HepG2 (cell line): ENCODE measurements around the gene FAHD1. TPM values are rescaled to one million over a fixed set of nuclear protein-coding genes. Genes with fewer than 3 reads are reported as not detected.

Source experiments
- E2F1 ChIP-seq: sonication (generic); formaldehyde crosslinking; IDR thresholded peaks from 2 replicates; pipeline ENCODE4 v1.5.0; 2020; ENCODE audit warnings: missing genetic modification reagents
- HDAC1 ChIP-seq: sonication (generic); formaldehyde crosslinking; IDR thresholded peaks from 2 replicates; pipeline ENCODE4 v1.5.1; 2020; ENCODE audit warnings: mild to moderate bottlenecking, missing genetic modification reagents
- KAT7 ChIP-seq: IDR thresholded peaks from 2 replicates; pipeline ENCODE4 v1.6.1; 2018; ENCODE audit warnings: borderline replicate concordance, missing compliant biosample characterization
- MAX ChIP-seq: IDR thresholded peaks from 2 replicates; pipeline ENCODE4 v1.6.1; 2012; ENCODE audit warnings: inconsistent platforms
- PHF8 ChIP-seq: sonication (generic); formaldehyde crosslinking; IDR thresholded peaks from 2 replicates; pipeline ENCODE4 v1.5.0; 2020; ENCODE audit warnings: missing genetic modification reagents
- REPIN1 ChIP-seq: sonication (generic); formaldehyde crosslinking; IDR thresholded peaks from 2 replicates; pipeline ENCODE4 v1.8.0; 2022; ENCODE audit warnings: missing genetic modification reagents, low read depth, mild to moderate bottlenecking, borderline replicate concordance
- TBL1XR1 ChIP-seq: fragments of 150-350 bp; IDR thresholded peaks from 2 replicates; pipeline ENCODE4 v1.6.1; 2014; ENCODE audit warnings: borderline replicate concordance, low read length; ENCODE audit not compliant: partially characterized antibody
- TCF12 ChIP-seq, 2 experiments: fragments of 450-650 bp in 1 of 2; sonication (generic) in 1 of 2; formaldehyde crosslinking in 1 of 2; IDR thresholded peaks; 2 replicates each; pipeline versions ENCODE4 v1.6.1 to v1.8.0; 2017 to 2022; ENCODE audit warnings: antibody characterized with exemption in 1 of 2, mild to moderate bottlenecking in 1 of 2, missing genetic modification reagents in 1 of 2, moderate library complexity in 1 of 2
- ZBED4 ChIP-seq: sonication (generic); formaldehyde crosslinking; IDR thresholded peaks from 2 replicates; pipeline ENCODE4 v1.4.0; 2020; ENCODE audit warnings: missing genetic modification reagents, borderline replicate concordance
- ZFP1 ChIP-seq: IDR thresholded peaks from 2 replicates; pipeline ENCODE4 v1.6.1; 2016
- ZNF354B ChIP-seq: sonication (generic); formaldehyde crosslinking; IDR thresholded peaks from 2 replicates; pipeline ENCODE4 v1.8.0; 2022; ENCODE audit warnings: mild to moderate bottlenecking, missing genetic modification reagents
- ZNF441 ChIP-seq: sonication (generic); formaldehyde crosslinking; IDR thresholded peaks from 2 replicates; pipeline ENCODE4 v1.7.0; 2021; ENCODE audit warnings: missing genetic modification reagents, borderline replicate concordance
- ZNF672 ChIP-seq: sonication (generic); formaldehyde crosslinking; IDR thresholded peaks from 2 replicates; pipeline ENCODE4 v1.8.1; 2022; ENCODE audit warnings: missing genetic modification reagents
- ZNF713 ChIP-seq: sonication (generic); formaldehyde crosslinking; IDR thresholded peaks from 2 replicates; pipeline ENCODE4 v1.4.0; 2020; ENCODE audit warnings: mild to moderate bottlenecking, missing genetic modification reagents
- ZSCAN20 ChIP-seq: sonication (generic); formaldehyde crosslinking; IDR thresholded peaks from 2 replicates; pipeline ENCODE4 v1.4.0; 2020; ENCODE audit warnings: missing genetic modification reagents, mild to moderate bottlenecking, borderline replicate concordance
- polyA plus RNA-seq, 8 experiments: library from polyadenylated mRNA; depleted of rRNA in 3 of 8; stranded (reverse) in 7 of 8; unstranded in 1 of 8; fragments of >200 nt; fragmentation: Illumina TruSeq in 4 of 8; extraction: Trizol in 4 of 8; gene quantifications; 2 replicates each; pipeline versions ENCODE4 v1.2.1 to v1.2.3, GENCODE V29; 2011 to 2016; ENCODE audit warnings: low read depth in 4 of 8, missing spikeins in 1 of 8, mixed read lengths in 1 of 8; ENCODE audit not compliant: insufficient read depth in 1 of 8
- total RNA-seq, 5 experiments: library from RNA; depleted of rRNA; stranded (reverse); fragments of >200 nt; fragmentation: Illumina TruSeq; extraction: Trizol; gene quantifications; 2 replicates each; pipeline ENCODE4 v1.2.3, GENCODE V29; 2016; ENCODE audit warnings: low read depth in 1 of 5
- TF ChIP-seq, protein P1 (sequence below): sonication (generic); formaldehyde crosslinking; IDR thresholded peaks from 2 replicates; pipeline ENCODE4 v1.4.0; 2020; ENCODE audit warnings: mild to moderate bottlenecking, missing genetic modification reagents
- TF ChIP-seq, protein P2 (sequence below): sonication (generic); formaldehyde crosslinking; IDR thresholded peaks from 2 replicates; pipeline ENCODE4 v1.4.0; 2020; ENCODE audit warnings: mild to moderate bottlenecking, missing genetic modification reagents

FAHD1 gene
- total and polyA plus RNA-seq, 2 of the 13 experiments (the other 11 are each of a cell fraction or from before 2014, with no cell fraction given) = 39.0 to 45.3 TPM

- TF ChIP-seq E2F1 (CRISPR knock-in tag) = no peak
- peak; percentile 18 for TF ChIP-seq MAX
- peak; percentile 72 for TF ChIP-seq PHF8
- TF ChIP-seq, protein P1, sequence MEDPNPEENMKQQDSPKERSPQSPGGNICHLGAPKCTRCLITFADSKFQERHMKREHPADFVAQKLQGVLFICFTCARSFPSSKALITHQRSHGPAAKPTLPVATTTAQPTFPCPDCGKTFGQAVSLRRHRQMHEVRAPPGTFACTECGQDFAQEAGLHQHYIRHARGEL = no peak
- TF ChIP-seq ZFP1 (CRISPR knock-in tag) = no peak
- TF ChIP-seq ZNF441 (CRISPR knock-in tag) = no peak
- peak; percentile 81 for TF ChIP-seq HDAC1 (CRISPR knock-in tag)
- no peak for TF ChIP-seq TCF12 (IDR thresholded peaks at IDR 0.05)
- TF ChIP-seq TCF12 (CRISPR knock-in tag; IDR thresholded peaks at IDR 0.05) = no peak
- TF ChIP-seq, protein P2, sequence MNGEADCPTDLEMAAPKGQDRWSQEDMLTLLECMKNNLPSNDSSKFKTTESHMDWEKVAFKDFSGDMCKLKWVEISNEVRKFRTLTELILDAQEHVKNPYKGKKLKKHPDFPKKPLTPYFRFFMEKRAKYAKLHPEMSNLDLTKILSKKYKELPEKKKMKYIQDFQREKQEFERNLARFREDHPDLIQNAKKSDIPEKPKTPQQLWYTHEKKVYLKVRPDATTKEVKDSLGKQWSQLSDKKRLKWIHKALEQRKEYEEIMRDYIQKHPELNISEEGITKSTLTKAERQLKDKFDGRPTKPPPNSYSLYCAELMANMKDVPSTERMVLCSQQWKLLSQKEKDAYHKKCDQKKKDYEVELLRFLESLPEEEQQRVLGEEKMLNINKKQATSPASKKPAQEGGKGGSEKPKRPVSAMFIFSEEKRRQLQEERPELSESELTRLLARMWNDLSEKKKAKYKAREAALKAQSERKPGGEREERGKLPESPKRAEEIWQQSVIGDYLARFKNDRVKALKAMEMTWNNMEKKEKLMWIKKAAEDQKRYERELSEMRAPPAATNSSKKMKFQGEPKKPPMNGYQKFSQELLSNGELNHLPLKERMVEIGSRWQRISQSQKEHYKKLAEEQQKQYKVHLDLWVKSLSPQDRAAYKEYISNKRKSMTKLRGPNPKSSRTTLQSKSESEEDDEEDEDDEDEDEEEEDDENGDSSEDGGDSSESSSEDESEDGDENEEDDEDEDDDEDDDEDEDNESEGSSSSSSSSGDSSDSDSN (CRISPR knock-in tag) = no peak
- no peak for TF ChIP-seq ZNF354B (CRISPR knock-in tag)
- TF ChIP-seq ZBED4 (CRISPR knock-in tag) = peak; percentile 94; the same call in 1 of the 2 replicates
- no peak for TF ChIP-seq KAT7 (CRISPR knock-in tag)
- no peak for TF ChIP-seq ZSCAN20 (CRISPR knock-in tag)
- TF ChIP-seq ZNF672 (CRISPR knock-in tag) = no peak
- 0 out of 2 replicates have a peak, but pooled peaks have one; percentile 49 for TF ChIP-seq ZNF713 (CRISPR knock-in tag)
- peak; percentile 28 for TF ChIP-seq TBL1XR1
- TF ChIP-seq REPIN1 (CRISPR knock-in tag) = peak; percentile 48; the same call in 1 of the 2 replicates
Measured at GRCh38 chr16:1782408-1783264, 44.4 kb upstream of the FAHD1 start, which contains the start of the genes NUBP2 and SPSB3 (continued).
